Stomach (tissue), 9 donors: ENCODE data around the gene PSME1. TPM values are rescaled to one million over a fixed set of nuclear protein-coding genes. Genes with fewer than 3 reads are reported as not detected.

Experiments
- DNase-seq, 2 donors: peaks; one replicate each; pipeline versions ENCODE4 v3.0.0 to v3.0.0-alpha.2; 2013 to 2019
- H3K27ac ChIP-seq, 5 donors: fragments of 200-600 bp in 4 of 5; sonication (generic) in 4 of 5; one replicate each; pipeline ENCODE4 v1.5.1; 2013 to 2019; ENCODE audit warnings: mild to moderate bottlenecking in 1 of 5, moderate library complexity in 1 of 5
- H3K27me3 ChIP-seq, 3 donors: fragments of 200-600 bp; sonication (generic); one replicate each; pipeline ENCODE4 v1.5.1; 2017 to 2019; ENCODE audit warnings: mixed run types in 1 of 3
- H3K36me3 ChIP-seq, 4 donors: fragments of 200-600 bp; sonication (generic); 1 replicate in 3 of 4; 2 replicates in 1 of 4; pipeline ENCODE4 v1.5.1; 2016 to 2019
- H3K4me1 ChIP-seq, 4 donors: fragments of 200-600 bp; sonication (generic); one replicate each; pipeline ENCODE4 v1.5.1; 2016 to 2019
- H3K4me3 ChIP-seq, 4 donors: fragments of 200-600 bp; sonication (generic) in 3 of 4; one replicate each; pipeline ENCODE4 v1.5.1; 2016 to 2019; ENCODE audit warnings: mild to moderate bottlenecking in 1 of 4
- H3K9me3 ChIP-seq, 4 donors: fragments of 200-600 bp; sonication (generic); one replicate each; pipeline ENCODE4 v1.5.1; 2016 to 2019
- EP300 ChIP-seq: sonication (generic); formaldehyde crosslinking; IDR thresholded peaks from one replicate; pipeline ENCODE4 v1.6.1; 2017; ENCODE audit warnings: antibody characterized with exemption
- POLR2A ChIP-seq, 4 donors: fragments of 450-650 bp; IDR thresholded peaks; one replicate each; pipeline ENCODE4 v1.6.1; 2016; ENCODE audit warnings: antibody characterized with exemption in 4 of 4, control low read depth in 2 of 4, mild to moderate bottlenecking in 1 of 4, moderate library complexity in 1 of 4
- POLR2AphosphoS5 ChIP-seq, 3 donors: sonication (generic); formaldehyde crosslinking; IDR thresholded peaks; one replicate each; pipeline ENCODE4 v1.6.1; 2016; ENCODE audit warnings: antibody characterized with exemption in 3 of 3
- WGBS, 5 donors: extraction: QIAGEN DNeasy Blood & Tissue Kit in 3 of 5; methylation state at CpG; one replicate each; pipeline versions ENCODE4 v1.1.5 to v1.1.7; 2013 to 2018; 5-methylcytosine and 5-hydroxymethylcytosine counted together
- intact Hi-C: fragments of 100-400 bp; cut with DNase I; formaldehyde crosslinking; loops from one replicate; pipeline ENCODE4 v1.15.1; 2023; ENCODE audit warnings: low total_unique reads
- polyA plus RNA-seq, 3 donors: library from polyadenylated mRNA; stranded (reverse); fragments of 200-250 nt; gene quantifications; one replicate each; pipeline ENCODE4 v1.2.3, GENCODE V29; 2013
- total RNA-seq, 5 donors: library from RNA; depleted of rRNA; stranded (reverse); fragments of >200 nt; gene quantifications; one replicate each; pipeline versions ENCODE4 v1.1.0 to v1.2.3, GENCODE V29; 2014 to 2016
- TF ChIP-seq, protein P1 (sequence below), 7 experiments: fragments of 450-650 bp in 4 of 7; fragments of 200-600 bp in 3 of 7; sonication (generic) in 3 of 7; IDR thresholded peaks; one replicate each; pipeline ENCODE4 v1.5.1; 2016 to 2019; ENCODE audit warnings: antibody characterized with exemption in 7 of 7, control low read depth in 2 of 7, mild to moderate bottlenecking in 1 of 7
- donor health status: healthy with polysubstance abuse.
- donor health status: Bipolar disorder and iron deficiency.
- donor health status: healthy.

Gene PSME1
- total and polyA plus RNA-seq, 8 donors = 38.5 to 322 (median 114) TPM

DNA sequence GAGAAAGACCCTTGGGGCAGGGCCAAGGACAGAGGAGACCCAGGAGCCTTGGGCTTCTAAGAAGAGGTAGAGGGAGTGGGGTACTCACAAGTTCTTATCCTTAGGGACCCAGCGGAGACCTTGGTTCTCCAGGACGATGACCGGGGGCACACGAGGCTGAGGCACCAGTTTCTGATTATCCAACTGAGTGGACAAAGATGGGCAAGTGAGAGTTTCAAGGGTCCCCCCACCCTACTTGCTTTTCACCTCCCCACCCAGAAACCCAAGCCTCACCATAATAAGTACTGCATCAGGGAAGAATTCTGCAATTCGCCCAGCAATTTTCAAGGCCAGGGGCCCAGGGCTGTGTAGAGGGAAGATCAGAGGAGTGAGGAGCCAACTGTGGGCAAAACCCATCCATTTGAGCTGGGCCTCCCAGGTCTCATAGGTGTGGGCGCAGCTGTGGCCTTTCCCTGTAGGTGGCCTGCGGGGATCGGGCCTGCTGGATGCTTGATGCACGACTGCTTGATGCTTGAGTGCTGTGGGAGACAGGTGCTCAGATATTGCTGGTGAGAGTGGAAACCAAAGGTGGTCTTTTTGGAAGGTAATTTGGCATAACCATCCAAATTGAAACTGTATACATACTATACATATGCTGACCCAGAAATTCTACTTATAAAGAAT lies 3.4 kb downstream of the PSME1 start:
- peaks cover 18 to 74% (median 67%) of the 10 kb centered on the region in 4 donors for H3K4me1 ChIP-seq
- H3K27me3 ChIP-seq = no peaks in the 10 kb centered on the region
- H3K4me3 ChIP-seq = peak overlapping the region in 1 of 4 donors; percentile 71
- no peak for DNase-seq
- intact Hi-C loops = no loop called here
- H3K27ac ChIP-seq = peak overlapping the region in 4 of 5 donors; percentile 14 to 92 (median 60)
- H3K9me3 ChIP-seq = no peaks in the 10 kb centered on the region
- peaks cover 28 to 43% (median 37%) of the 10 kb centered on the region in 4 donors for H3K36me3 ChIP-seq
- WGBS, 5 donors = 75 to 87% (median 78%) methylated on average over 9 of the region's 9 CpGs
- TF ChIP-seq EP300 (no peak), POLR2AphosphoS5 (IDR thresholded peaks at IDR 0.05) (no peak), POLR2A (IDR thresholded peaks at IDR 0.05) (no peak)
- TF ChIP-seq, protein P1, sequence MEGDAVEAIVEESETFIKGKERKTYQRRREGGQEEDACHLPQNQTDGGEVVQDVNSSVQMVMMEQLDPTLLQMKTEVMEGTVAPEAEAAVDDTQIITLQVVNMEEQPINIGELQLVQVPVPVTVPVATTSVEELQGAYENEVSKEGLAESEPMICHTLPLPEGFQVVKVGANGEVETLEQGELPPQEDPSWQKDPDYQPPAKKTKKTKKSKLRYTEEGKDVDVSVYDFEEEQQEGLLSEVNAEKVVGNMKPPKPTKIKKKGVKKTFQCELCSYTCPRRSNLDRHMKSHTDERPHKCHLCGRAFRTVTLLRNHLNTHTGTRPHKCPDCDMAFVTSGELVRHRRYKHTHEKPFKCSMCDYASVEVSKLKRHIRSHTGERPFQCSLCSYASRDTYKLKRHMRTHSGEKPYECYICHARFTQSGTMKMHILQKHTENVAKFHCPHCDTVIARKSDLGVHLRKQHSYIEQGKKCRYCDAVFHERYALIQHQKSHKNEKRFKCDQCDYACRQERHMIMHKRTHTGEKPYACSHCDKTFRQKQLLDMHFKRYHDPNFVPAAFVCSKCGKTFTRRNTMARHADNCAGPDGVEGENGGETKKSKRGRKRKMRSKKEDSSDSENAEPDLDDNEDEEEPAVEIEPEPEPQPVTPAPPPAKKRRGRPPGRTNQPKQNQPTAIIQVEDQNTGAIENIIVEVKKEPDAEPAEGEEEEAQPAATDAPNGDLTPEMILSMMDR (IDR thresholded peaks at IDR 0.05) = no peak

DNA sequence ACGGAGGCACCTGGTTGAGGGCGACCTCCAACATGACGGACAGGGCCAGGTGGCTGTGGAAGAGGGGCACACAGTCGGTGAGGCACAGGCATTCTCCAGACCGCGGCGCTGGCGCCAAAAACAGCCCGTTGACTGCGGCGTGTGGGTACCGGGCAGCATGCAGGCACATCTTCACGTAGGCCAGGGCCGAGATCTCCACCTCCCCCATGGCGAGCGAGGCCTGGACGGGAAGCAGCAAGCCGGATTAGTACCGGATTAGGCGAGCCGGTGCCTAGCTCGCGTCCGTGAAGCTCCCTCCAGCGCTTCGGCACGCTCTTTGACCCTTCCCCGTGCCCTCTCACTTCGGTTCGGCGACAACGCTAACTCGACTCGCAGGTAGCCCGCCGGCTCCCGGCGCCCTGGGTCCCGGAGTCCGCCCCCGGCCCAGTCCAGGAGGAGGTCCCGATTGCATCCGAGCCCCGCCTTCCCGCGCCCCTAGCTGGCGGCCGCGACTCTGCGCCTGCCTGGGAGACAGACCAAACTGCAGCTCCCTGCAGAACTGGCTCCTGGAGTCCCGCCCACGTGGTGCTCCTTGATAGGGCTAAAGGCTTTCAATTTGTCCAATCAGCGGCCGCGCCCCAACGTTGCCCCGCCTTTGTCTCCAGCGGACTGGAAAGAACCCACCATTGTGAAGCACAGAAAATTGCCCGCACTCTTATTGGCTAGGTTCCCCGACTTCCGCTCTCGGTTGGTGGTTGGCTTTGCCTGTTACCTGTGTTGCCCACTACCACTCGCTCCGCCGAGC lies 5.3 kb downstream of the PSME1 start, which contains the start of gene EMC9:
EMC9 (minus strand) TSS at position 495 of the 784 bp plus-strand sequence; CDS start at position 208, 287 bp downstream.
- Histone ChIP-seq H3K27ac (peak within 1 kb of the TSS; percentile 89 to 94 (median 92)), H3K4me1 (peaks cover 28 to 84% (median 77%) of the 10 kb centered on the region in 4 donors), H3K9me3 (no peaks in the 10 kb centered on the region), H3K4me3 (peak within 1 kb of the TSS; percentile 71 to 85 (median 76)), H3K36me3 (peaks cover 28 to 43% (median 37%) of the 10 kb centered on the region in 4 donors), H3K27me3 (no peaks in the 10 kb centered on the region)
- DNase-seq = peak; percentile 100
- intact Hi-C loops = no loop called here
- peak; percentile 66 to 84 (median 77) for TF ChIP-seq POLR2AphosphoS5 (IDR thresholded peaks at IDR 0.05)
- peak in 1 of 4 donors; percentile 30 for TF ChIP-seq POLR2A (IDR thresholded peaks at IDR 0.05)
- TF ChIP-seq EP300 = no peak
- TF ChIP-seq, protein P1 (IDR thresholded peaks at IDR 0.05) = peak in 5 of 7 experiments; percentile 50 to 72 (median 66)
- WGBS, 5 donors = 0 to 1% (median 0%) methylated on average over 30 to 65 of the region's 65 CpGs

DNA sequence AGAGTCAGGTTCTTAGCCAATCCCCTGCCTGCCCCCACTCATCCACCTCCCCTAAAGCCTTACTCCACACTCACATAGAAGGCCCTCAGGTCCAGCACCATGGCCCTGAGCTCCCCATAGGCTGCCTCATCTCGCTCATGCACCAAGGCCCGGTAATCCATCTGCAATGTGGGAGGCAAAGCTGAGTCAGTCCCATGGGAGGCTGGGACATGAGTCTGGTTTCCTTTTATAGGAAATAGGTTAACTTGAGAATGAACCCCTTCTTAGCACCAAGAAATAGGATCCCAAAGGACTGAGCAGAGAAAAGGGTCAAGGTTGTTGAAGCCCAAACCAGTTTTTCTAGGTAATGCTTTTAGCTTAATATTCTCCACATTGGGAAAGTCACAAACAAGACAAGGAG lies 7.5 kb downstream of the PSME1 start:
- intact Hi-C loops = no loop called here
- no peaks in the 10 kb centered on the region for H3K9me3 ChIP-seq
- H3K27me3 ChIP-seq = no peaks in the 10 kb centered on the region
- WGBS, 5 donors = 77 to 98% (median 90%) methylated on average over 2 of the region's 2 CpGs
- no peak for TF ChIP-seq EP300
- TF ChIP-seq, protein P1 (IDR thresholded peaks at IDR 0.05) = no peak
- TF ChIP-seq POLR2AphosphoS5 (IDR thresholded peaks at IDR 0.05) = no peak
- TF ChIP-seq POLR2A (IDR thresholded peaks at IDR 0.05) = no peak
- H3K27ac ChIP-seq = no peak overlapping the region
- H3K36me3 ChIP-seq = peaks cover 12 to 28% (median 25%) of the 10 kb centered on the region in 4 donors
- H3K4me3 ChIP-seq = no peak overlapping the region
- no peak for DNase-seq
- peaks cover 28 to 70% (median 67%) of the 10 kb centered on the region in 4 donors for H3K4me1 ChIP-seq

DNA sequence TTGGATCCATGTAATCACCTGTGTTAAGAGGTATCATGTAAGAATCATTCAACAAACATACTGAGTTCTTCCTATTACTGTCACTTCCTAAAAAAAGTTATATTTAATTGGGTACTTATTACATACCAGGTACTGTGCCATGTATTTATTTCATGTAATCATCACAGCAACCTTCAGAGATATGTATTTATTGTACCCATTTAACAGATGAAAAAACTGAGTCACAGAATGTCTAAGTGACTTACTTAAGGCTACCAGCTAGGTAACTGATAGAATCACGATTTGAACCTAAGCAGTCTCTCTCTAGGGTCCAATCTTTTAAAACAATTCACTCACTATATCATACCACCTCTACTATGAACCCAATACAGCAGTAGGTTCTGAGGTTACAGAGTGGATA lies 8.5 kb downstream of the PSME1 start:
- H3K27me3 ChIP-seq = no peaks in the 10 kb centered on the region
- H3K4me3 ChIP-seq = no peak overlapping the region
- peak overlapping the region in 1 of 5 donors; percentile 38 for H3K27ac ChIP-seq
- TF ChIP-seq POLR2A (IDR thresholded peaks at IDR 0.05) = no peak
- TF ChIP-seq POLR2AphosphoS5 (IDR thresholded peaks at IDR 0.05) = no peak
- TF ChIP-seq, protein P1 (IDR thresholded peaks at IDR 0.05) = no peak
- no peak for TF ChIP-seq EP300
- H3K9me3 ChIP-seq = no peaks in the 10 kb centered on the region
- DNase-seq = no peak
- intact Hi-C loops = no loop called here
- peaks cover 31 to 70% (median 67%) of the 10 kb centered on the region in 4 donors for H3K4me1 ChIP-seq
- 80 to 92% (median 91%) methylated on average over 1 of the region's 1 CpG for WGBS, 5 donors
- H3K36me3 ChIP-seq = peaks cover 5 to 28% (median 25%) of the 10 kb centered on the region in 4 donors
